ENCODE data around the gene BRS3.
A peak's percentile ranks its signal among the peaks of the same experiment; 100 is the strongest.

Gene BRS3

DNA sequence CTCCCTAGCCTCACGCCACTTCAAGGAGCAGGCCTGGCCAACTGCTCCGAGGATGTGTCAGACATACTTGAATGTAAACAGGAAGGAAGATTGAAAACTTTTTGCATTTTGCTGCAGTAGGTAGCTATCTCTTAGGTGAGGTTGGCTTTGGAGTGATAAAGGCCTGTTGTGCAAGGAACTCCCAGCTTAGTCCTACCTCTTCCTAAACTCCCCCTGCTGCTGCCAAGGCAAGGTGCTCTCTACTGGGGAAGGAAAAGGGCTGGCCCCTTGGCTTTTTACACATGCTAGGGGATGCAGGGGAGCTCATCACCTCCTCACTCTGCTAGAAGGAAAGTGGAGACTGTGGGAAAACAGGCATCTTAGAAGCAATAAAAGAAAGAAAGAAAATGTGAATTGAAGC is 10.7 kb upstream of the BRS3 start:
- no peak for DNase-seq (ENCODE audit: extremely low spot score)
- TF ChIP-seq SP1 (IDR thresholded peaks at IDR 0.05), result no peak
- TF ChIP-seq L3MBTL2 (conservative IDR thresholded peaks at IDR 0.05), result no peak
- TF ChIP-seq, protein P1, sequence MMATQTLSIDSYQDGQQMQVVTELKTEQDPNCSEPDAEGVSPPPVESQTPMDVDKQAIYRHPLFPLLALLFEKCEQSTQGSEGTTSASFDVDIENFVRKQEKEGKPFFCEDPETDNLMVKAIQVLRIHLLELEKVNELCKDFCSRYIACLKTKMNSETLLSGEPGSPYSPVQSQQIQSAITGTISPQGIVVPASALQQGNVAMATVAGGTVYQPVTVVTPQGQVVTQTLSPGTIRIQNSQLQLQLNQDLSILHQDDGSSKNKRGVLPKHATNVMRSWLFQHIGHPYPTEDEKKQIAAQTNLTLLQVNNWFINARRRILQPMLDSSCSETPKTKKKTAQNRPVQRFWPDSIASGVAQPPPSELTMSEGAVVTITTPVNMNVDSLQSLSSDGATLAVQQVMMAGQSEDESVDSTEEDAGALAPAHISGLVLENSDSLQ (IDR thresholded peaks at IDR 0.05), result no peak
- TF ChIP-seq FOXM1 (IDR thresholded peaks at IDR 0.05; ENCODE audit: borderline replicate concordance), result no peak
- no peak for TF ChIP-seq NFRKB (IDR thresholded peaks at IDR 0.05)
- no peak for TF ChIP-seq BHLHE40 (IDR thresholded peaks at IDR 0.05; ENCODE audit: borderline replicate concordance)
- no peak for TF ChIP-seq TARDBP (IDR thresholded peaks at IDR 0.05)
- no peak for TF ChIP-seq SUZ12 (IDR thresholded peaks at IDR 0.05)
- TF ChIP-seq LEF1 (IDR thresholded peaks at IDR 0.05; ENCODE audit: borderline replicate concordance), result no peak
- ChIA-PET CTCF (no interaction called here), POLR2A (no interaction called here)

DNA sequence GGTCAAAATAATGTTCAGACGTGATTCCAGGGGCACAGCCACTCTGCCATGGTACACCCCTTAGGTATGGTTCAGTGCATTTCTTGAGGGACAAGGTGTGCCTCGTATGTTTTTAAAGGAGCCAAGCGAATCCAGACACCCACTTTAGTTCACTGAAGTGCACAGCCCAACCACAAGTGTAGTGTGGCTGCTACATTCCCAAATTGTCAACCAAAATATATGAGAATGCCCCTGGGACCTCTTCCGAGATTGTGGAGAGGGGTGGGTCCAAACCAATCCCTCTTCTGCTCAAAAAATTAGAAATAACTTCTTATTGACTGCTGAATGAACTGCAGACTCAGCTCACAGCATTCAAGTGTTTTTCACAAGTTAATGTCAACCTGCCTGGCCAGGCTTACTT is 7.4 kb upstream of the BRS3 start:
- DNase-seq (ENCODE audit: extremely low spot score), result peak; percentile 28
- CTCF ChIA-PET, result interaction anchor here (1.1 kb wide), 1 partner anchor 452 kb away, joined by 4 read pairs; no protein-coding TSS in a partner anchor
- TF ChIP-seq CTBP1 (IDR thresholded peaks at IDR 0.05; ENCODE audit: borderline replicate concordance) (no peak), ELF4 (IDR thresholded peaks at IDR 0.05) (no peak), TARDBP (IDR thresholded peaks at IDR 0.05) (no peak), FOXA1 (IDR thresholded peaks at IDR 0.05) (no peak), FOXM1 (IDR thresholded peaks at IDR 0.05; ENCODE audit: borderline replicate concordance) (no peak), BHLHE40 (IDR thresholded peaks at IDR 0.05; ENCODE audit: borderline replicate concordance) (no peak), LEF1 (IDR thresholded peaks at IDR 0.05; ENCODE audit: borderline replicate concordance) (no peak), ZNF384 (IDR thresholded peaks at IDR 0.05) (no peak), SUZ12 (IDR thresholded peaks at IDR 0.05) (no peak), FOXK2 (IDR thresholded peaks at IDR 0.05) (no peak), L3MBTL2 (conservative IDR thresholded peaks at IDR 0.05) (no peak), HDGF (IDR thresholded peaks at IDR 0.05; ENCODE audit: borderline replicate concordance) (no peak), NFRKB (IDR thresholded peaks at IDR 0.05) (no peak), ARNT (IDR thresholded peaks at IDR 0.05) (no peak), SP1 (IDR thresholded peaks at IDR 0.05) (no peak)
- TF ChIP-seq, protein P1 (IDR thresholded peaks at IDR 0.05), result no peak
- POLR2A ChIA-PET, result no interaction called here

DNA sequence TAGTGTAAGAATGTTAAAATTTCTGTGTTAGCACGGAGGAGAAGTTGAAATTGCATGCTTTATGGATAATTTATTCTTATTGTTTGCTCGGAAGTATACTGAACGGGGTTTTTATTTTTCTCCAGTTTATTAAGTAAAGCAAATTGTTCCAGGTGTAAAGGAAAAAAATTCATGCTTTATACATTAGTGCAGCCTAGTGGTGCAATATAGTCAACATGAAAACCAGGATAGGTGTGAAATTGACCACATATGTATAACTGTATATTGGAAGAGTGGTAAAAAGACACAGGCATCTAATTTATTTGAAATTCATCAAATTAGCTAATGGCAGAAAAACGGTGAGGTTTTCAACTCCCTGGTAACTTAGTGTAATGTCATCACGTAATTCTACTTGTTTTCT is 959 bp downstream of the BRS3 start:
- CTCF ChIA-PET, result no interaction called here
- no peak for DNase-seq (ENCODE audit: extremely low spot score)
- POLR2A ChIA-PET, result no interaction called here
- TF ChIP-seq L3MBTL2 (conservative IDR thresholded peaks at IDR 0.05) (no peak), SUZ12 (IDR thresholded peaks at IDR 0.05) (no peak), CTBP1 (IDR thresholded peaks at IDR 0.05; ENCODE audit: borderline replicate concordance) (no peak), FOXM1 (IDR thresholded peaks at IDR 0.05; ENCODE audit: borderline replicate concordance) (no peak), FOXA1 (IDR thresholded peaks at IDR 0.05) (no peak), LEF1 (IDR thresholded peaks at IDR 0.05; ENCODE audit: borderline replicate concordance) (no peak), NFRKB (IDR thresholded peaks at IDR 0.05) (no peak), BHLHE40 (IDR thresholded peaks at IDR 0.05; ENCODE audit: borderline replicate concordance) (no peak)
- TF ChIP-seq, protein P1 (IDR thresholded peaks at IDR 0.05), result no peak

DNA sequence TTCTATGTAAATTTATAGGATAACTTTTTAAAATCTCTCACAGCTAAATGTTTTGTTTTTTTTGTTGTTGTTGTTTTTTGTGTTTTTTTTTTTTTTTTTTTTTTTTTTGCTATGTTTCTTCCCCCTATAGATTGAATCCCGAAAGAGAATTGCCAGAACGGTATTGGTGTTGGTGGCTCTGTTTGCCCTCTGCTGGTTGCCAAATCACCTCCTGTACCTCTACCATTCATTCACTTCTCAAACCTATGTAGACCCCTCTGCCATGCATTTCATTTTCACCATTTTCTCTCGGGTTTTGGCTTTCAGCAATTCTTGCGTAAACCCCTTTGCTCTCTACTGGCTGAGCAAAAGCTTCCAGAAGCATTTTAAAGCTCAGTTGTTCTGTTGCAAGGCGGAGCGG is 4.1 kb downstream of the BRS3 start:
- POLR2A ChIA-PET, result no interaction called here
- CTCF ChIA-PET, result interaction anchor here (0.6 to 0.7 kb wide), 3 partner anchors 11 to 225 kb away, joined by 3 to 4 read pairs (median 3); no protein-coding TSS in a partner anchor
- TF ChIP-seq L3MBTL2 (conservative IDR thresholded peaks at IDR 0.05) (no peak), ZNF384 (IDR thresholded peaks at IDR 0.05) (peak; percentile 40; the same call in 1 of the 2 replicates)
- DNase-seq (ENCODE audit: extremely low spot score), result no peak

DNA sequence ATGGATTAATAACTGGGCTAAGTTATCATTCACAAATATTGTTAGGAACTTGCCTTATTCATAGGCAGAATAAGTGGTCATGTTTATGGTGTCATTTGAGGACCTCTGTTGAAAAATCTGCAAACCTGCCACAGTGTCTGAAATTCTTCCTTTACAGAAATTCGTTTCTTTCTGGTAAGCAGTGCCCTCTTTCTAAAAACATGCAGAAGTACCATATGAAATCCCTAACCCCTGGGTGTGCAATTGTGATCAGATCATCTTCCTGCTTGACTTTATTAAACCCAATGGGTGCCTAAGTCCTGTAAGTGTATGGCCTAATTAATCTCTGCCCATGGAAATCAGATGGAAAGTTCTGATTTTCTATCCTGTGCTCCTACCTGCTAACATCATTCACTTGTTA is 5.3 kb downstream of the BRS3 start:
- DNase-seq (ENCODE audit: extremely low spot score), result no peak
- TF ChIP-seq BHLHE40 (IDR thresholded peaks at IDR 0.05; ENCODE audit: borderline replicate concordance), result no peak
- TF ChIP-seq HDGF (IDR thresholded peaks at IDR 0.05; ENCODE audit: borderline replicate concordance), result no peak
- TF ChIP-seq TARDBP (IDR thresholded peaks at IDR 0.05), result no peak
- no peak for TF ChIP-seq LEF1 (IDR thresholded peaks at IDR 0.05; ENCODE audit: borderline replicate concordance)
- TF ChIP-seq CTBP1 (IDR thresholded peaks at IDR 0.05; ENCODE audit: borderline replicate concordance), result no peak
- no peak for TF ChIP-seq SP1 (IDR thresholded peaks at IDR 0.05)
- TF ChIP-seq, protein P1 (IDR thresholded peaks at IDR 0.05), result no peak
- TF ChIP-seq FOXA1 (IDR thresholded peaks at IDR 0.05), result no peak
- no peak for TF ChIP-seq FOXM1 (IDR thresholded peaks at IDR 0.05; ENCODE audit: borderline replicate concordance)
- ChIA-PET CTCF (no interaction called here), POLR2A (no interaction called here)

DNA sequence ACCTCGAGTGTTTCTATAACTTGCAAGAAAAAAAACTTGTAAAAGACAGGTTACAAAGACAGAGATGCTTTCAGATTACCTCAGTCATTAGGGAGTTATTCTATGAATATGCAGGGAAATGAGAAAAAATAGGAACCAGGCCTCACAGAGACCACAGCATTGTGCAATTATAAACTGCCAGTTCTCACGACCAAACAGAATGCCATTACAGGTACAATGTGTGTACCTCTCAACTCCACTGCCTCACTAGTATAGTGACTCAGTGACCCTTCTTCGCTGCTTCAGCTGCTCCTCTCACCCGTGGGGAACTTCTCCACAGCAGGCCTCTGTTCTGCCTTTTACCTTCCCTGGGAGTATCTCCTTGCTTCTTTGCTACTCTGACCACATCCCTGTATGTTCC is 7.3 kb downstream of the BRS3 start:
- CTCF ChIA-PET, result no interaction called here
- no peak for DNase-seq (ENCODE audit: extremely low spot score)
- TF ChIP-seq LEF1 (IDR thresholded peaks at IDR 0.05; ENCODE audit: borderline replicate concordance), result no peak
- no peak for TF ChIP-seq CTBP1 (IDR thresholded peaks at IDR 0.05; ENCODE audit: borderline replicate concordance)
- no peak for TF ChIP-seq HDGF (IDR thresholded peaks at IDR 0.05; ENCODE audit: borderline replicate concordance)
- TF ChIP-seq ARNT (IDR thresholded peaks at IDR 0.05), result no peak
- no peak for TF ChIP-seq TARDBP (IDR thresholded peaks at IDR 0.05)
- no peak for TF ChIP-seq NFRKB (IDR thresholded peaks at IDR 0.05)
- no peak for TF ChIP-seq SUZ12 (IDR thresholded peaks at IDR 0.05)
- TF ChIP-seq, protein P1 (IDR thresholded peaks at IDR 0.05), result no peak
- no peak for TF ChIP-seq FOXA1 (IDR thresholded peaks at IDR 0.05)
- no peak for TF ChIP-seq FOXM1 (IDR thresholded peaks at IDR 0.05; ENCODE audit: borderline replicate concordance)
- TF ChIP-seq BHLHE40 (IDR thresholded peaks at IDR 0.05; ENCODE audit: borderline replicate concordance), result no peak
- POLR2A ChIA-PET, result no interaction called here

All from HEK293T (cell line).